NK-92 (cell line): Measurements from ENCODE around the gene DGKD.

Experiments
- DNase-seq: peaks from one replicate; lab custom pipeline; 2025; ENCODE audit not compliant: unreplicated experiment; lab: John Stamatoyannopoulos, UW

DGKD gene

DNA sequence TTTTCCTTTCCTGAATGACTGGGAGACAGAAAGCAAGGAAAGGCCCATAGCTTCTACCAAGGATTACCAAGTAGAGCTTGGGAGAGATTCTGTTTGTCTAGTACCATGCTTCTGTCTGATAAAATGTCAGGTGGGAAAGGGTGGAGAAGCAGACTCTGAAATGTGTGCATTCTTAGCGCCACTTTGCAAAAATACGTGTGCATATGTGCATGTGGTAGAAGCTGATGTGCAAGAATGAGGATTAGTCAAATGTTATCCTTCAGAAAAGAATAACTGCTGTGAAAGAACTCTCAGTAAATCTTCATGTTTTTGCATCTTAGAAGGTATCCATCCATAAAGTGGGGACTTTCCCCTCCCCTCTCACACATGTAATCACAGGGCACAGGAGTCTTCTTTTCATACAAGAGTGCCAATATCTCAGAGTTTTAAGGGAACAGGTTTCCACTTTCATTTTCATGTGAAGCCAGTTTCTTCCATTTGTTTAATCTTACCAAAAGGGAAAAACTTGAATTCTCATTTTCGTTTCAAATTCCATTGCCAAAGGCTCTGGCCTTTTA, 15.4 kb upstream of the DGKD start:
- DNase-seq, result no peak

- DNase-seq, result no peak
Measured at GRCh38 chr2:233339427-233339826, 14.9 kb upstream of the DGKD start.

DNA sequence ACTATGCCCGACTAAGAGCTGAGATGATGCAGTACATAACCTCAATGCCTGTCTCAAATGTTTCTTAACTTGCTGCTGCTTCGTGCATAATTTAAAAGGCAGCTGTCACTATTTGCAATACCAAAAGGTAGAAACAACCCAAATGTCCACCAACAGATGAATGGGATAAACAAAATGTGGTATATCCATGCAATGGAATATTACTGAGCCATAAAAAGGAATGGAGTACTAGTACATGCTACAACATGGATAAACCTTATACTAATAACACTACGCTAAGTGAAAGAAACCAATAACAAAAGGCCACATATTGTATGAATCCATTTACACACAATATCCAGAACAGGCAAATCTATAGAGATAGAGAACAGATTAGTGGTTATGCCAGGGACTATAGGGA, 13.0 kb upstream of the DGKD start:
- no peak for DNase-seq

DNA sequence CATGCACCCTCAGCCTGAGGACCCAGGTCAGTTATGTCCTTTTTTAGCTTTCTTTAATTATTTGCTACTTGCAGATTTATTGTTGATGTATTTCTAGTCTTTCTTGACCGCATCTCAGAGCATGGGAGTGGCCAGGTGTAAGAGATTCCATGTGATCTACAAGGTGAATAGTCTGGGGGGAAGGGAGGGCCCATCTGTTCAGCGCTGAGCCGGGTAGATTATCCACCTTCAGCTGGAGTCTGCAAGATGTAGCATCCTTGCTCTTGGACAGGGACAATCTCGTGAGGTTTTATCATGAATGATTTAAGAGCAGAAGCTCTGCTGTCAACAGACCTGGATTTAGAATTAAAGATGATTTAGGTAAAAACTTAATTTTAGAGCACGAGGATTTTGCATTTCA, 12.0 kb upstream of the DGKD start:
- DNase-seq, result no peak

DNA sequence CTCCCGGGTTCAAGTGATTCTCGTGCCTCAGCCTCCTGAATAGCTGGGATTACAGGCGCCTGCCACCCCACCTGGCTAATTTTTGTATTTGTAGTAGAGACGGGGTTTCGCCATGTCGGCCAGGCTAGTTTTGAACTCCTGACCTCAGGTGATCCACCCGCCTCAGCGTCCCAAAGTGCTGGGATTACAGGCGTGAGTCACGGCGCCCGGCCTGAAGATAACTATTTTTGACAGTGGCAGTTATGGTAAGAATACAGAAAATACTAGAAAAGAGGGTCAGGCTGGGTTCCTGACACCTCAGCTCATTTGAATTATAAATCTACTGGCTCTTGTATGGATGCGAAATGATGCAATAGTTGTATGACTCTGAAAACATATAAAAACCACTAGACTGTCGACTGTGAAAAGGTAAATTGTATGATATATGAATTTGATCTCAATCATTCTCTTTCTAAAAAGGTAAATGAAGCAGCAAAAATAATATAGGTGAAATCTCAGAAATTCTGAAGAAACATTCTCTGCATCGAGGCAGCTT, 11.1 kb upstream of the DGKD start:
- no peak for DNase-seq

- no peak for DNase-seq
Measured at GRCh38 chr2:233346376-233346775, 7.9 kb upstream of the DGKD start.

- no peak for DNase-seq
Measured at GRCh38 chr2:233346930-233347329, 7.4 kb upstream of the DGKD start.

- DNase-seq, result no peak
Measured at GRCh38 chr2:233349005-233349998, 5.0 kb upstream of the DGKD start.

- no peak for DNase-seq
Measured at GRCh38 chr2:233350708-233351107, 3.6 kb upstream of the DGKD start.

GRCh38 chr2:233351423-233351822, 2.9 kb upstream of the DGKD start:
- no peak for DNase-seq

DNA sequence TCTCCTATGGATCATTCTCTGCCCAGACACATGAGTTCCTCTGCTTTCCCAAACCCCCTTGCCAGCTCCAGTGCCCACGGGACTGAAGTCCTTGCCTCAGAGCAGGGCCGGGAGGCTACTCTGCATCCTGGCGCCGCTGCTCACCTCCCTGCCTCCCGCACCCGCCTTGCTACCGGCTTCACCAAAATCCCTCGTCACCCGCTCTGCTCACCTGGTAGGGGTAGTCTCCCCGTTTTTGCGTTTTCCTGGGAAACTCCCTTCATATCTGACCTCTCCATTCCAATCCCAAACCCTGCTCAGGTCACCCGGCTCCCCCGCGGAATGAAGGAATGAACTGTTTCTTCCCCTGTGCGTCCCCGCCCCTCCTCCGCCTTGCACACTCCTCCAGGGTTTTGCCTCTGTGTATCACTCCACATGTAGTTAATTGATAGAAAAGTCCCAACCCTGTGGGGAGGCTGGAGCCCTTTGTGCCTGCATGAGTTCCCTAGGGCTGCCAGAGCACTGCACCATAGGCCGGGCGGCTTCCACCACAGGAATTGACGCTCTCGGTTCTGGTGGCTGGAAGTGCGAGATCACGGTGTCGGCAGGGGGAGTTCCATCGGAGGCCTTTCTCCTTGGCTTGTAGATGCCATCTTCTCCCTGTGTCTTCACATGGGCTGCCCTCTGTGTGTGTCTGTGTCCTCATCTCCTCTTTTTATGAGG, 2.0 kb upstream of the DGKD start:
- no peak for DNase-seq

DNA sequence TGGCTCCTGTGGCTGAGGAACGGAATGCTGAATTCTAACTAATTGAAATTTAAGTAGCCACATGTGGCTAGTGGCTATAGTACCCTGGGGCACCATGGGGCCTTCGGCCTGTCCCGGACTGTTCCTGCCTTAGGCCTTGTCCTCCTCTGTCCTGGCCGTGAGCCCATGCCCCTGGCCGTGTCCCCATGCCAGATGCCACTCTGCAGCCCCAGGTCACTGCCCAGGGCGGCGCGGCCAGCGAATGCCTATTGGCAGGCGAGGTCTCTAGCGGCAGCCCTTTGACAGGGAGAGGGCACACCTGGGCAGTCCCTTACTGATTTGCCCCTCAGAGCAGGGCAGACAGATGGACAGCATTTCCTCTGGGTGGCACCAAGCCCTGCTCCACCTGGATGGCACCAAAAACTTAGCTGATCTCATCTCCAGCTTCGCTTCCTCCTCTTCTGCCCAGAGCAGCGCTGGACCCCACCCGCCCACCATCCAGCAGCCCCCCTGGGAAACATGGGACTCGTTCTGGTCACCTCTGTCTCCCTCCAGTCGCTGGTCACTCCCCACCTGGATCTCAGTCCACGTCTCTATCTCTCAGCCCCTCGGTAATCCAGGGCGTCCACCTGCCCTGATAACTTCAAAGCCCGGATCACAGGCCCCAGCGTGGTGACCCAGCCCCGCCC, 1.1 kb upstream of the DGKD start:
- no peak for DNase-seq

DNA sequence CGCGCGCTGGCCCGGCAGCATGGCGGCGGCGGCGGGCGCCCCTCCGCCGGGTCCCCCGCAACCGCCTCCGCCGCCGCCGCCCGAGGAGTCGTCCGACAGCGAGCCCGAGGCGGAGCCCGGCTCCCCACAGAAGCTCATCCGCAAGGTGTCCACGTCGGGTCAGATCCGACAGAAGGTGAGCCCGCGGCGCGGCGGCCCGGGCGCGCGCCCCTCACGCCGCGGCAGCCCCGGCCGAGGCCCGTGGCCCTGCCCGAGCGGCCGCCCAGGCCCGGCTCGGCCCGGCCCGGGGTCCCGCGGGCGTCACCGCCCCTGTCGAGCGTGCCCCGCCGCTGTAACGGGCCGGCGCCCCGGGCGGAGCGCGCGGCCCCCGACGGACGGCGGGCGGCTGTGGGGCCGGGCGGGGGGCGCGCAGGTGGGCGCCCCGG, 218 bp downstream of the DGKD start:
- DNase-seq, result no peak

- DNase-seq, result no peak
Measured at GRCh38 chr2:233354971-233355574, 779 bp downstream of the DGKD start.

- no peak for DNase-seq
Measured at GRCh38 chr2:233355916-233356315, 1.6 kb downstream of the DGKD start.

DNA sequence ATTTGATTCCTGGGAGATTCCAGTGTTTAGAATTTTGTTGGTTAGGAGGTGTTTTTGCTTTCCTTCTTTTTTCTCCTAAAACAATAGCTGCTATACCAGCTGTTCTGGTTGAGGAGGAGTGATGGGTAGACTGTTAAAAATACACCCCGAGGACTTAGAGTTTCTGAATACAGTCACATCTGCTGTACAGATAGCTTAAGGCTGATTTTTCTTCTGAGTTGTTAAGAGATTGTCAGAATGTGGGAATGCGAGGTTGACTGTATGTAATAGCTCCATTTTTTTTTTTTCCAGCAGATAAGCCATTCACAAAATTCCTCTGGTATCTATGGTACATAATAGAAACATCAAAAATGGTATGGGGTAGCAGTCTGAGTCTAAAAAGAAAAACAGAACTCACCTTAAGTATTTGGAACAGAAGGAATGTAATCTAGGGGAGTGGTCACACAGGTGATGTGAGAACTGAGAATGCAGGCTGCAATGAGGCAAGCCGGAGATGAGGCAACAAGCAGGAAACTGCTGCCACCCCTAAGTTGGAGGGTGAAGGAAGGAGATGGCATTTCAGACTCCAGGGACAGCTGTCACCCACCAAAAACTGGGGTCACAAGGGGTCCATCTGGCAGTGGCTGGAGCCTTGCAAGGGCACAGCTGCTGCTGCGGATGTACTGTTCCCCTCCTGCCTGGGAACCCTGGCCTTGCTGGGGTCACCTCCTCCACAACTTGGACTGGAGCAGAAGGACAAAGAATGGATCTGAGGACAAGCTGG, 2.4 kb downstream of the DGKD start:
- no peak for DNase-seq

GRCh38 chr2:233358335-233358734, 4.0 kb downstream of the DGKD start:
- no peak for DNase-seq

GRCh38 chr2:233358947-233359346, 4.7 kb downstream of the DGKD start:
- no peak for DNase-seq

- no peak for DNase-seq
Measured at GRCh38 chr2:233359823-233360222, 5.5 kb downstream of the DGKD start.

DNA sequence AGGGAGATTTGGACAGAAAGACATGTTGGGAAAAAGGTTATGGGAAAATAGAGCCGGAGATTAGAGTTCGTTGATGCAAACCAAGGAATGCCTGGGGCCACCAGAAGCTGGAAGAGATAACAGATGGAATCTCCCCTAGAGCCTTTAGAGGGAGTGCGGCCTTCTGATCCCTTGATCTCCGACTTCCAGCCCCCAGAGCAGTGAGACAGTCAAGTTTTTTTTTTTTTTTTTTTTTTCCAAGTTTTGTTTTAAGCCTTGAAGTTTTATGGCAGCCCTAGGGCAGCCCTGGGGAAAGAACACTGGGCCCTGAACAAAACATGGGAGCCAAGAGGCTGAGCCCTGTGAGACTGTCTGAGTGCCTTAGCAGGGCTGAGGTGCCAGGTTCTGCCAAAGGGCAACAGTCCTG, 6.5 kb downstream of the DGKD start:
- no peak for DNase-seq
